Superior temporal gyrus (tissue), 1 donor: ENCODE results near the gene TENT4B.
A peak's percentile ranks its signal among the peaks of the same experiment; 100 is the strongest.
"Not testable (repeated sequence)": the region's sequence is repeated elsewhere in the genome, so short reads cannot be mapped to it uniquely, and the experiment has no call there.

Experiments
- DNase-seq: peaks from one replicate; pipeline ENCODE4 v3.0.0-alpha.2; 2016; ENCODE audit errors: extremely low spot score

Gene TENT4B

GRCh38 chr16:50152807-50153595 is at the start of gene TENT4B:
Gene TENT4B, plus strand, starts transcription at chr16:50153306. Its CDS starts 316 bp downstream, at chr16:50153622.
- DNase-seq: peak; percentile 79

GRCh38 chr16:50103764-50104163 is 49.3 kb upstream of the TENT4B start:
- DNase-seq: no peak

- no peak for DNase-seq
Measured at GRCh38 chr16:50114357-50115129, 38.6 kb upstream of the TENT4B start.

GRCh38 chr16:50120711-50121110 is 32.4 kb upstream of the TENT4B start:
- no peak for DNase-seq

- no peak for DNase-seq
Measured at GRCh38 chr16:50121278-50121677, 31.8 kb upstream of the TENT4B start.

- no peak for DNase-seq
Measured at GRCh38 chr16:50121721-50122445, 31.2 kb upstream of the TENT4B start.

GRCh38 chr16:50123417-50123816 is 29.7 kb upstream of the TENT4B start:
- DNase-seq: no peak

- DNase-seq: no peak
Measured at GRCh38 chr16:50124769-50125168, 28.3 kb upstream of the TENT4B start.

GRCh38 chr16:50126183-50126582 is 26.9 kb upstream of the TENT4B start:
- no peak for DNase-seq

- not testable (repeated sequence) for DNase-seq
Measured at GRCh38 chr16:50132571-50132970, 20.5 kb upstream of the TENT4B start.

GRCh38 chr16:50133214-50133613 is 19.9 kb upstream of the TENT4B start:
- no peak for DNase-seq

GRCh38 chr16:50136399-50136798 is 16.7 kb upstream of the TENT4B start:
- DNase-seq: no peak

GRCh38 chr16:50137268-50137667 is 15.8 kb upstream of the TENT4B start:
- DNase-seq: no peak

- DNase-seq: no peak
Measured at GRCh38 chr16:50139580-50139979, 13.5 kb upstream of the TENT4B start.

GRCh38 chr16:50144211-50144610 is 8.9 kb upstream of the TENT4B start:
- no peak for DNase-seq

- no peak for DNase-seq
Measured at GRCh38 chr16:50146479-50147435, 6.3 kb upstream of the TENT4B start.

GRCh38 chr16:50151322-50151721 is 1.8 kb upstream of the TENT4B start:
- no peak for DNase-seq

GRCh38 chr16:50151756-50152155 is 1.4 kb upstream of the TENT4B start:
- DNase-seq: no peak

- DNase-seq: peak; percentile 50
Measured at GRCh38 chr16:50152351-50152806, 727 bp upstream of the TENT4B start.

- no peak for DNase-seq
Measured at GRCh38 chr16:50153596-50154419, 702 bp downstream of the TENT4B start.
